ENCODE results near the gene TIMP1. TPM values are rescaled to one million over a fixed set of nuclear protein-coding genes. Genes with fewer than 3 reads are reported as not detected.

TIMP1 gene
- total RNA-seq, 2 experiments from 2014 or later: 81.7 to 97.1 TPM

Small RNA genes lying within 50 kb of the gene (microRNA-seq; reads per million reads assigned to microRNA genes)
- gene MIR4769 (ENCODE audit: borderline microRNAs expressed, borderline replicate concordance): not detected

Other genes with a start within 250 kb of the TIMP1 start
- gene ZNF157, start 211.9 kb upstream of the TIMP1 start, total RNA-seq: under 1 TPM; 0.40 to 0.42 TPM
- gene ZNF41, start 99.2 kb upstream of the TIMP1 start, total RNA-seq: 10 to 100 TPM; 12.2 to 13.3 TPM
- 10 to 100 TPM; 76.9 to 82.0 TPM for gene ARAF, start 21.2 kb upstream of the TIMP1 start, total RNA-seq
- under 1 TPM; 0.35 TPM for gene SYN1, start 37.4 kb downstream of the TIMP1 start, total RNA-seq
- gene CFP, start 47.5 kb downstream of the TIMP1 start, total RNA-seq: 10 to 100 TPM; 25.9 to 45.1 TPM
- gene ELK1, start 68.1 kb downstream of the TIMP1 start, total RNA-seq: 10 to 100 TPM; 56.4 to 61.1 TPM
- 100 to 1,000 TPM; 181 to 187 TPM for gene UXT, start 76.7 kb downstream of the TIMP1 start, total RNA-seq